ENCODE results near the gene METTL18. TPM values are rescaled to one million over a fixed set of nuclear protein-coding genes. Genes with fewer than 3 reads are reported as not detected.
A peak's percentile ranks its signal among the peaks of the same experiment; 100 is the strongest.

The METTL18 gene
- total and polyA plus RNA-seq, 2 of the 13 experiments (the other 11 are each of a cell fraction or from before 2014, with no cell fraction given) = 2.7 to 6.7 TPM

DNA sequence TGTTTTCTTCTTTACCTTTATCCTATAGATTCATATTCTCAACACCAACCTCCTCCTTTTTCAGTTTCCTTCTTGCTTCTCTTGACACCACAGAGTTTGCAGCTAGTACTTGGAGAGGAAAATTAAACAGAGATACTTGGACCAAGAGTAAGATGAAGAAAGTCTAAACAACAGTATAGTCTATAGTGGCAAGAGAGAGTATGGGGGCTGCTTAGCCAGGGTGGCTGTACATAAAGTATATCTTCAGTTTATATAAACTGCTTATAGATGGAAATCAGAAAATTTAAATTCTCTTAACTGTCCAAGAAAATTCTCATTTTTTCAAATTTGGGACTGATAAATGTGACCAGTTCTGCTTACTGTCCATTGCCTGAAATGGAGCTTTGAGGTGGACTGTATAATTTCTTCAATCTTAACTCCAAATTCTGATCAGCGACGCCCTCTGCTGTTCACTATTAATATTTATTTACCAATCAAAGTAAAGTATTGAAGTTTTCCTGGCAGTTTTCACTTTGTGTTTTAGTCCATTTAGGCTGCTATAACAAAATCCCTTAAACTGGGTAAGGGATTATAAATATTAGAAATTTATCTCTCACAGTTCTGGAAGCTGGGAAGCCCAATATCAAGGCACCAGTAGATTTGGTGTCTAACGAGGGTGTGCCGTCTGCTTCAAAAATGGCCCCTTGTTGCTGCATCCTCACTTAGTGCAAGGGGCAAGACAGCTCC lies 14.8 kb upstream of the METTL18 start:
- 51% methylated on average over 4 of the region's 4 CpGs for WGBS (ENCODE audit: low lambda C conversion rate)
- Histone ChIP-seq H3K9ac (ENCODE audit: insufficient read depth, low read depth, low read length) (no peak overlapping the region), H3K36me3 (replicated peaks in 1 of 2; ENCODE audit: control insufficient read depth in 1 of 2, insufficient read depth in 2 of 2, low read length in 2 of 2) (peaks cover 2 to 20% of the 10 kb centered on the region in 2 experiments), H3K27me3 (ENCODE audit: control insufficient read depth in 1 of 2, insufficient read depth in 2 of 2, low read length in 2 of 2) (no peaks in the 10 kb centered on the region), H3K4me1 (ENCODE audit: insufficient read depth, low read length) (no peaks in the 10 kb centered on the region), H3K4me2 (ENCODE audit: low read depth, low read length) (no peak overlapping the region), H4K20me1 (ENCODE audit: insufficient read depth, low read length) (no peaks in the 10 kb centered on the region), H3K27ac (ENCODE audit: extremely low read length, insufficient read depth, low read length) (no peak overlapping the region), H3K9me3 (ENCODE audit: low read length) (no peaks in the 10 kb centered on the region), H3K79me2 (ENCODE audit: insufficient read depth, low read length) (no peaks in the 10 kb centered on the region), H3K4me3 (replicated peaks in 1 of 3; ENCODE audit: insufficient read depth in 1 of 3, low read depth in 2 of 3, low read length in 3 of 3) (no peak overlapping the region), H2AFZ (ENCODE audit: low read length) (no peak overlapping the region)
- FAIRE-seq (no peak), ATAC-seq (peak; percentile 53; the same call in 2 of the 3 replicates), DNase-seq (ENCODE audit: low spot score) (peak; percentile 29)
- intact Hi-C loops (cut with micrococcal nuclease; ENCODE audit: unreplicated experiment) (loop anchor here (1.0 kb wide), 3 partner anchors 110 to 259 kb away; no protein-coding TSS in a partner anchor), in situ Hi-C loops (cut with HindIII; ENCODE audit: extremely low pct_ligation_motif_present, low pct_unique_long_range_greater_than_20kb) (loop anchor here (5.0 kb wide), 1 partner anchor 207 kb away; no protein-coding TSS in a partner anchor)
- BruUV-seq (replicated peaks) = no TSS peak
- POLR2A ChIA-PET = no interaction called here
- CTCF ChIA-PET (ENCODE audit: low intra/inter-chr PET ratio, low total read pairs) = interaction anchor here (1.0 to 2.7 kb wide), 2 partner anchors 209 to 260 kb away, joined by 4 to 15 read pairs; no protein-coding TSS in a partner anchor
- TF ChIP-seq SMC3 (IDR thresholded peaks at IDR 0.05; ENCODE audit: low read length) = peak; percentile 61
- no peak for TF ChIP-seq MAF1 (CRISPR knock-in tag; IDR thresholded peaks at IDR 0.05; ENCODE audit: borderline replicate concordance)
- TF ChIP-seq, protein P1, sequence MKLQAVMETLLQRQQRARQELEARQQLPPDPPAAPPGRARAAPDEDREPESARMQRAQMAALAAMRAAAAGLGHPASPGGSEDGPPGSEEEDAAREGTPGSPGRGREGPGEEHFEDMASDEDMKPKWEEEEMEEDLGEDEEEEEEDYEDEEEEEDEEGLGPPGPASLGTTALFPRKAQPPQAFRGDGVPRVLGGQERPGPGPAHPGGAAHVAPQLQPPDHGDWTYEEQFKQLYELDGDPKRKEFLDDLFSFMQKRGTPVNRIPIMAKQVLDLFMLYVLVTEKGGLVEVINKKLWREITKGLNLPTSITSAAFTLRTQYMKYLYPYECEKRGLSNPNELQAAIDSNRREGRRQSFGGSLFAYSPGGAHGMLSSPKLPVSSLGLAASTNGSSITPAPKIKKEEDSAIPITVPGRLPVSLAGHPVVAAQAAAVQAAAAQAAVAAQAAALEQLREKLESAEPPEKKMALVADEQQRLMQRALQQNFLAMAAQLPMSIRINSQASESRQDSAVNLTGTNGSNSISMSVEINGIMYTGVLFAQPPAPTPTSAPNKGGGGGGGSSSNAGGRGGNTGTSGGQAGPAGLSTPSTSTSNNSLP (IDR thresholded peaks at IDR 0.05; ENCODE audit: low read depth, low read length) = peak; percentile 77; the same call in 1 of the 2 replicates
- TF ChIP-seq XRCC5 (optimal IDR thresholded peaks at IDR 0.05; ENCODE audit: low read length) = no peak
- no peak for TF ChIP-seq MBD4 (IDR thresholded peaks at IDR 0.05; ENCODE audit: borderline replicate concordance, low read length)
- TF ChIP-seq ZNF264 (CRISPR knock-in tag; IDR thresholded peaks at IDR 0.05) = no peak
- TF ChIP-seq STAG1 (CRISPR knock-in tag; IDR thresholded peaks at IDR 0.05) = peak; percentile 70
- no peak for TF ChIP-seq RARA (CRISPR knock-in tag; IDR thresholded peaks at IDR 0.05)
- no peak for TF ChIP-seq KLF13 (CRISPR knock-in tag; IDR thresholded peaks at IDR 0.05)
- no peak for TF ChIP-seq ZNF569 (CRISPR knock-in tag; IDR thresholded peaks at IDR 0.05; ENCODE audit: borderline replicate concordance)
- TF ChIP-seq, protein P2, sequence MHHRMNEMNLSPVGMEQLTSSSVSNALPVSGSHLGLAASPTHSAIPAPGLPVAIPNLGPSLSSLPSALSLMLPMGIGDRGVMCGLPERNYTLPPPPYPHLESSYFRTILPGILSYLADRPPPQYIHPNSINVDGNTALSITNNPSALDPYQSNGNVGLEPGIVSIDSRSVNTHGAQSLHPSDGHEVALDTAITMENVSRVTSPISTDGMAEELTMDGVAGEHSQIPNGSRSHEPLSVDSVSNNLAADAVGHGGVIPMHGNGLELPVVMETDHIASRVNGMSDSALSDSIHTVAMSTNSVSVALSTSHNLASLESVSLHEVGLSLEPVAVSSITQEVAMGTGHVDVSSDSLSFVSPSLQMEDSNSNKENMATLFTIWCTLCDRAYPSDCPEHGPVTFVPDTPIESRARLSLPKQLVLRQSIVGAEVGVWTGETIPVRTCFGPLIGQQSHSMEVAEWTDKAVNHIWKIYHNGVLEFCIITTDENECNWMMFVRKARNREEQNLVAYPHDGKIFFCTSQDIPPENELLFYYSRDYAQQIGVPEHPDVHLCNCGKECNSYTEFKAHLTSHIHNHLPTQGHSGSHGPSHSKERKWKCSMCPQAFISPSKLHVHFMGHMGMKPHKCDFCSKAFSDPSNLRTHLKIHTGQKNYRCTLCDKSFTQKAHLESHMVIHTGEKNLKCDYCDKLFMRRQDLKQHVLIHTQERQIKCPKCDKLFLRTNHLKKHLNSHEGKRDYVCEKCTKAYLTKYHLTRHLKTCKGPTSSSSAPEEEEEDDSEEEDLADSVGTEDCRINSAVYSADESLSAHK (CRISPR knock-in tag; IDR thresholded peaks at IDR 0.05; ENCODE audit: borderline replicate concordance) = no peak
- no peak for TF ChIP-seq ZSCAN30 (CRISPR knock-in tag; IDR thresholded peaks at IDR 0.05)
- TF ChIP-seq, protein P3, sequence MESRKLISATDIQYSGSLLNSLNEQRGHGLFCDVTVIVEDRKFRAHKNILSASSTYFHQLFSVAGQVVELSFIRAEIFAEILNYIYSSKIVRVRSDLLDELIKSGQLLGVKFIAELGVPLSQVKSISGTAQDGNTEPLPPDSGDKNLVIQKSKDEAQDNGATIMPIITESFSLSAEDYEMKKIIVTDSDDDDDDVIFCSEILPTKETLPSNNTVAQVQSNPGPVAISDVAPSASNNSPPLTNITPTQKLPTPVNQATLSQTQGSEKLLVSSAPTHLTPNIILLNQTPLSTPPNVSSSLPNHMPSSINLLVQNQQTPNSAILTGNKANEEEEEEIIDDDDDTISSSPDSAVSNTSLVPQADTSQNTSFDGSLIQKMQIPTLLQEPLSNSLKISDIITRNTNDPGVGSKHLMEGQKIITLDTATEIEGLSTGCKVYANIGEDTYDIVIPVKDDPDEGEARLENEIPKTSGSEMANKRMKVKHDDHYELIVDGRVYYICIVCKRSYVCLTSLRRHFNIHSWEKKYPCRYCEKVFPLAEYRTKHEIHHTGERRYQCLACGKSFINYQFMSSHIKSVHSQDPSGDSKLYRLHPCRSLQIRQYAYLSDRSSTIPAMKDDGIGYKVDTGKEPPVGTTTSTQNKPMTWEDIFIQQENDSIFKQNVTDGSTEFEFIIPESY (CRISPR knock-in tag; IDR thresholded peaks at IDR 0.05) = no peak
- TF ChIP-seq, protein P4, sequence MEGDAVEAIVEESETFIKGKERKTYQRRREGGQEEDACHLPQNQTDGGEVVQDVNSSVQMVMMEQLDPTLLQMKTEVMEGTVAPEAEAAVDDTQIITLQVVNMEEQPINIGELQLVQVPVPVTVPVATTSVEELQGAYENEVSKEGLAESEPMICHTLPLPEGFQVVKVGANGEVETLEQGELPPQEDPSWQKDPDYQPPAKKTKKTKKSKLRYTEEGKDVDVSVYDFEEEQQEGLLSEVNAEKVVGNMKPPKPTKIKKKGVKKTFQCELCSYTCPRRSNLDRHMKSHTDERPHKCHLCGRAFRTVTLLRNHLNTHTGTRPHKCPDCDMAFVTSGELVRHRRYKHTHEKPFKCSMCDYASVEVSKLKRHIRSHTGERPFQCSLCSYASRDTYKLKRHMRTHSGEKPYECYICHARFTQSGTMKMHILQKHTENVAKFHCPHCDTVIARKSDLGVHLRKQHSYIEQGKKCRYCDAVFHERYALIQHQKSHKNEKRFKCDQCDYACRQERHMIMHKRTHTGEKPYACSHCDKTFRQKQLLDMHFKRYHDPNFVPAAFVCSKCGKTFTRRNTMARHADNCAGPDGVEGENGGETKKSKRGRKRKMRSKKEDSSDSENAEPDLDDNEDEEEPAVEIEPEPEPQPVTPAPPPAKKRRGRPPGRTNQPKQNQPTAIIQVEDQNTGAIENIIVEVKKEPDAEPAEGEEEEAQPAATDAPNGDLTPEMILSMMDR (CRISPR knock-in tag; IDR thresholded peaks at IDR 0.05) = peak; percentile 56
